Kidney (tissue), 14 donors: ENCODE data around the gene GNA14. TPM values are rescaled to one million over a fixed set of nuclear protein-coding genes. Genes with fewer than 3 reads are reported as not detected.

Experiments used
- DNase-seq, 5 donors: peaks; one replicate each; pipeline ENCODE4 v3.0.0-alpha.2; 2013 to 2020
- FAIRE-seq: peaks from 2 replicates; lab custom pipeline; 2012; peaks lifted over from hg19 to GRCh38; lab: Jason Lieb, UNC
- H3K27ac ChIP-seq, 2 donors: one replicate each; pipeline ENCODE4 v1.7.0; 2013; ENCODE audit warnings: low read depth in 2 of 2, low read length in 2 of 2, inconsistent platforms in 1 of 2
- H3K27me3 ChIP-seq: one replicate; pipeline ENCODE4 v1.7.1; 2013; ENCODE audit warnings: low read length, inconsistent platforms; ENCODE audit not compliant: control insufficient read depth, insufficient read depth
- H3K36me3 ChIP-seq, 3 donors: one replicate each; pipeline versions ENCODE4 v1.7.0 to v1.7.1; 2013; ENCODE audit warnings: low read length in 3 of 3, control low read depth in 1 of 3, inconsistent platforms in 1 of 3; ENCODE audit not compliant: insufficient read depth in 3 of 3, control insufficient read depth in 2 of 3
- H3K4me1 ChIP-seq, 3 donors: one replicate each; pipeline versions ENCODE4 v1.7.0 to v1.7.1; 2013; ENCODE audit warnings: low read length in 3 of 3, inconsistent platforms in 1 of 3, low read depth in 1 of 3; ENCODE audit not compliant: control insufficient read depth in 2 of 3, insufficient read depth in 2 of 3
- H3K4me3 ChIP-seq, 3 donors: one replicate each; pipeline versions ENCODE4 v1.7.0 to v1.8.1; 2013; ENCODE audit warnings: low read length in 3 of 3, control low read depth in 1 of 3, inconsistent platforms in 1 of 3
- H3K9ac ChIP-seq, 3 donors: one replicate each; pipeline versions ENCODE4 v1.7.0 to v1.7.1; 2013; ENCODE audit warnings: low read length in 3 of 3, control low read depth in 1 of 3, inconsistent platforms in 1 of 3
- H3K9me3 ChIP-seq, 3 donors: one replicate each; pipeline versions ENCODE4 v1.7.0 to v1.7.1; 2013; ENCODE audit warnings: low read length in 3 of 3, control low read depth in 1 of 3, inconsistent platforms in 1 of 3; ENCODE audit not compliant: control insufficient read depth in 2 of 3, insufficient read depth in 1 of 3
- CTCF ChIP-seq: IDR thresholded peaks from 3 replicates; pipeline ENCODE4 v1.5.1; 2012; ENCODE audit warnings: mild to moderate bottlenecking, moderate library complexity, borderline replicate concordance; ENCODE audit not compliant: insufficient read depth; ENCODE audit errors: extremely low read depth
- intact Hi-C: fragments of 100-400 bp; cut with DNase I; formaldehyde crosslinking; loops from one replicate; pipeline ENCODE4 v1.11.1; 2022
- polyA plus RNA-seq: library from polyadenylated mRNA; stranded (reverse); fragments of 350-450 nt; fragmentation: Illumina TruSeq; extraction: RNeasy Lipid Tissue Mini Kit (QIAGEN cat#74804); gene quantifications from one replicate; pipeline ENCODE4 v1.2.3, GENCODE V29; 2014; ENCODE audit warnings: low read depth, low replicate concordance; ENCODE audit not compliant: insufficient read depth
- total RNA-seq: library from RNA; stranded (reverse); fragmentation: NEBNext Ultra II Directional; extraction: Animal tissue kit (Norgen Biotek cat#: 25700); gene quantifications from one replicate; pipeline ENCODE4 v1.2.1, GENCODE V29; 2021
- donor health status: control.
- donor health status: control.
- donor health status: control.
- donor health status: control.
- donor health status: control.
- donor health status: DM: yes; HTN: yes; CAD: no.
- donor health status: Normal renal cell carcinoma (clear cell type).

The GNA14 gene
- total and polyA plus RNA-seq, 2 donors from 2014 or later, result 6.5 to 10.4 TPM

GRCh38 chr9:77450085-77450475 is 198.0 kb downstream of the GNA14 start:
- no peak overlapping the region for H3K9ac ChIP-seq
- intact Hi-C loops, result loop anchor here (10.0 kb wide), 2 partner anchors 195 to 285 kb away; partner anchors contain the start of gene GNA14
- H3K9me3 ChIP-seq, result no peaks in the 10 kb centered on the region
- H3K4me1 ChIP-seq, result no peaks in the 10 kb centered on the region
- no peaks in the 10 kb centered on the region for H3K36me3 ChIP-seq
- H3K27ac ChIP-seq, result no peak overlapping the region
- DNase-seq (no peak), FAIRE-seq (no peak)
- no peak for TF ChIP-seq CTCF
- H3K4me3 ChIP-seq, result no peak overlapping the region
- H3K27me3 ChIP-seq, result no peaks in the 10 kb centered on the region

GRCh38 chr9:77449240-77450084 is 198.7 kb downstream of the GNA14 start:
- intact Hi-C loops, result loop anchor here (10.0 kb wide), 2 partner anchors 195 to 285 kb away; partner anchors contain the start of gene GNA14
- no peak for TF ChIP-seq CTCF
- no peak for FAIRE-seq
- H3K27me3 ChIP-seq, result no peaks in the 10 kb centered on the region
- no peaks in the 10 kb centered on the region for H3K36me3 ChIP-seq
- DNase-seq, result no peak
- no peak overlapping the region for H3K9ac ChIP-seq
- no peak overlapping the region for H3K27ac ChIP-seq
- H3K4me1 ChIP-seq, result no peaks in the 10 kb centered on the region
- H3K9me3 ChIP-seq, result no peaks in the 10 kb centered on the region
- H3K4me3 ChIP-seq, result no peak overlapping the region

- no peak for TF ChIP-seq CTCF
- no peak for FAIRE-seq
- Histone ChIP-seq H3K9me3 (no peaks in the 10 kb centered on the region), H3K27ac (no peak overlapping the region), H3K4me1 (no peaks in the 10 kb centered on the region), H3K4me3 (no peak overlapping the region), H3K9ac (no peak overlapping the region), H3K36me3 (no peaks in the 10 kb centered on the region), H3K27me3 (no peaks in the 10 kb centered on the region)
- DNase-seq, result no peak
- intact Hi-C loops, result no loop called here
Measured at GRCh38 chr9:77447646-77448045, 200.5 kb downstream of the GNA14 start.
